ENCODE measurements around the gene FAM13A. TPM values are rescaled to one million over a fixed set of nuclear protein-coding genes. Genes with fewer than 3 reads are reported as not detected.

The FAM13A gene
- total and polyA plus RNA-seq, 2 of the 13 experiments (the other 11 are each of a cell fraction or from before 2014, with no cell fraction given), result 1.2 to 36.2 TPM

DNA sequence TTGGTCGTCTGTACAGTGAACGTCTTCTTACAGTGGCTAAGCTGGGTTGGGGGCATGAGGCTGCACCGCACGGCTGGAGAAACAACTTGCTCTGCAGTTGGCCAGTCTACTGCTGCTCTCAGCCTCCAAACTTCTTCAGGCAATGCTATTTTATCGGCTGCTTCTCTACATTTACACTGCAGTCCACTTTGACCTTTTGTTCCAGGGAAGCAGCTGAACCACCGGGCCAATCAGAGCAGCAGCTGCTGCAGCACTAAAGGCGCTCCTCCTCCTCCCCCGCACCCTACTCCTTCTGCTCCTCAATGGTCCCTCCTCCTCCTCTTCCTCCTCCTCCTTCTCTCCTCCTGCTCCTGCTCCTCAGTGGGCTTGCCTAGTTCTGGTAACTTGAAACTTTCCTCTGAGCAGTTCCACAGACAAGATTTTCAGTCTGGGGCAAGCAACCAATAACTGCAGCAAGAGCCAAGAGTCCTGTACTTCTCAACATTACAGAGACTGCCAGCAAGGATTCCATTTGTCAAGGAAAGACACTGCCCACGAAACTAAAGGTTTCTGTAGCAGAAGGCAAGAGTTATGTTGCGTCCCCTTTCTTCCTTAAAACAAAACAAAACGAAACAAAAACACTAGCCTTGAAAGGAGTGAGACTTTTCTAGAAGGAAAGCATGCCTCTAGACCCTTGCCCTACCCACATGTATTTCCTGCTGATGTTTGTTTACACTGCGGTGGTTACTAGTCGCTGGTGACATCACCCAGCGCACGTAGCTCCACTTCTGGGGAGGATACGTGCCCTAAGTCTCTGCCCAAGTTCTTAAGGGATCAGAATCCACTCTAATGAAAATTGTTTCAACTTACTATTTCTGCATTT lies 233.7 kb downstream of the FAM13A start (continued):
- TF ChIP-seq, protein P1, sequence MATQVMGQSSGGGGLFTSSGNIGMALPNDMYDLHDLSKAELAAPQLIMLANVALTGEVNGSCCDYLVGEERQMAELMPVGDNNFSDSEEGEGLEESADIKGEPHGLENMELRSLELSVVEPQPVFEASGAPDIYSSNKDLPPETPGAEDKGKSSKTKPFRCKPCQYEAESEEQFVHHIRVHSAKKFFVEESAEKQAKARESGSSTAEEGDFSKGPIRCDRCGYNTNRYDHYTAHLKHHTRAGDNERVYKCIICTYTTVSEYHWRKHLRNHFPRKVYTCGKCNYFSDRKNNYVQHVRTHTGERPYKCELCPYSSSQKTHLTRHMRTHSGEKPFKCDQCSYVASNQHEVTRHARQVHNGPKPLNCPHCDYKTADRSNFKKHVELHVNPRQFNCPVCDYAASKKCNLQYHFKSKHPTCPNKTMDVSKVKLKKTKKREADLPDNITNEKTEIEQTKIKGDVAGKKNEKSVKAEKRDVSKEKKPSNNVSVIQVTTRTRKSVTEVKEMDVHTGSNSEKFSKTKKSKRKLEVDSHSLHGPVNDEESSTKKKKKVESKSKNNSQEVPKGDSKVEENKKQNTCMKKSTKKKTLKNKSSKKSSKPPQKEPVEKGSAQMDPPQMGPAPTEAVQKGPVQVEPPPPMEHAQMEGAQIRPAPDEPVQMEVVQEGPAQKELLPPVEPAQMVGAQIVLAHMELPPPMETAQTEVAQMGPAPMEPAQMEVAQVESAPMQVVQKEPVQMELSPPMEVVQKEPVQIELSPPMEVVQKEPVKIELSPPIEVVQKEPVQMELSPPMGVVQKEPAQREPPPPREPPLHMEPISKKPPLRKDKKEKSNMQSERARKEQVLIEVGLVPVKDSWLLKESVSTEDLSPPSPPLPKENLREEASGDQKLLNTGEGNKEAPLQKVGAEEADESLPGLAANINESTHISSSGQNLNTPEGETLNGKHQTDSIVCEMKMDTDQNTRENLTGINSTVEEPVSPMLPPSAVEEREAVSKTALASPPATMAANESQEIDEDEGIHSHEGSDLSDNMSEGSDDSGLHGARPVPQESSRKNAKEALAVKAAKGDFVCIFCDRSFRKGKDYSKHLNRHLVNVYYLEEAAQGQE (IDR thresholded peaks at IDR 0.05; ENCODE audit: borderline replicate concordance in 1 of 2, low read depth in 1 of 2, low read length in 2 of 2), result peak in 1 of 2 experiments; percentile 66; a peak in 1 of 4 replicates
- TF ChIP-seq SRSF1 (optimal IDR thresholded peaks at IDR 0.05; ENCODE audit: low read depth, low read length) (no peak), MTA3 (CRISPR knock-in tag; IDR thresholded peaks at IDR 0.05) (no peak), ZSCAN22 (CRISPR knock-in tag; IDR thresholded peaks at IDR 0.05) (no peak), SRF (IDR thresholded peaks at IDR 0.05; ENCODE audit: low read depth, low read length) (no peak), ZC3H4 (CRISPR knock-in tag; IDR thresholded peaks at IDR 0.05; ENCODE audit: borderline replicate concordance) (no peak), ZBTB3 (CRISPR knock-in tag; IDR thresholded peaks at IDR 0.05; ENCODE audit: borderline replicate concordance, low read depth) (peak; percentile 18; the same call in 1 of the 2 replicates), NBN (conservative IDR thresholded peaks at IDR 0.05) (no peak), NCOA5 (CRISPR knock-in tag; IDR thresholded peaks at IDR 0.05) (no peak), ZNF703 (CRISPR knock-in tag; IDR thresholded peaks at IDR 0.05; ENCODE audit: borderline replicate concordance) (no peak), SKI (IDR thresholded peaks at IDR 0.05; ENCODE audit: partially characterized antibody) (no peak), ZNF572 (CRISPR knock-in tag; IDR thresholded peaks at IDR 0.05) (no peak), SMAD1 (CRISPR knock-in tag; IDR thresholded peaks at IDR 0.05; ENCODE audit: borderline replicate concordance, low read depth) (0 out of 2 replicates have a peak, but pooled peaks have one; percentile 41), ZNF432 (CRISPR knock-in tag; IDR thresholded peaks at IDR 0.05; ENCODE audit: borderline replicate concordance) (no peak), AGO2 (optimal IDR thresholded peaks at IDR 0.05; ENCODE audit: low read depth, low read length) (no peak)
- TF ChIP-seq, protein P2, sequence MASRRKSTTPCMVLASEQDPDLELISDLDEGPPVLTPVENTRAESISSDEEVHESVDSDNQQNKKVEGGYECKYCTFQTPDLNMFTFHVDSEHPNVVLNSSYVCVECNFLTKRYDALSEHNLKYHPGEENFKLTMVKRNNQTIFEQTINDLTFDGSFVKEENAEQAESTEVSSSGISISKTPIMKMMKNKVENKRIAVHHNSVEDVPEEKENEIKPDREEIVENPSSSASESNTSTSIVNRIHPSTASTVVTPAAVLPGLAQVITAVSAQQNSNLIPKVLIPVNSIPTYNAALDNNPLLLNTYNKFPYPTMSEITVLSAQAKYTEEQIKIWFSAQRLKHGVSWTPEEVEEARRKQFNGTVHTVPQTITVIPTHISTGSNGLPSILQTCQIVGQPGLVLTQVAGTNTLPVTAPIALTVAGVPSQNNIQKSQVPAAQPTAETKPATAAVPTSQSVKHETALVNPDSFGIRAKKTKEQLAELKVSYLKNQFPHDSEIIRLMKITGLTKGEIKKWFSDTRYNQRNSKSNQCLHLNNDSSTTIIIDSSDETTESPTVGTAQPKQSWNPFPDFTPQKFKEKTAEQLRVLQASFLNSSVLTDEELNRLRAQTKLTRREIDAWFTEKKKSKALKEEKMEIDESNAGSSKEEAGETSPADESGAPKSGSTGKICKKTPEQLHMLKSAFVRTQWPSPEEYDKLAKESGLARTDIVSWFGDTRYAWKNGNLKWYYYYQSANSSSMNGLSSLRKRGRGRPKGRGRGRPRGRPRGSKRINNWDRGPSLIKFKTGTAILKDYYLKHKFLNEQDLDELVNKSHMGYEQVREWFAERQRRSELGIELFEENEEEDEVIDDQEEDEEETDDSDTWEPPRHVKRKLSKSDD (CRISPR knock-in tag; IDR thresholded peaks at IDR 0.05; ENCODE audit: low read depth), result peak; percentile 77; the same call in 1 of the 2 replicates
- TF ChIP-seq, protein P3, sequence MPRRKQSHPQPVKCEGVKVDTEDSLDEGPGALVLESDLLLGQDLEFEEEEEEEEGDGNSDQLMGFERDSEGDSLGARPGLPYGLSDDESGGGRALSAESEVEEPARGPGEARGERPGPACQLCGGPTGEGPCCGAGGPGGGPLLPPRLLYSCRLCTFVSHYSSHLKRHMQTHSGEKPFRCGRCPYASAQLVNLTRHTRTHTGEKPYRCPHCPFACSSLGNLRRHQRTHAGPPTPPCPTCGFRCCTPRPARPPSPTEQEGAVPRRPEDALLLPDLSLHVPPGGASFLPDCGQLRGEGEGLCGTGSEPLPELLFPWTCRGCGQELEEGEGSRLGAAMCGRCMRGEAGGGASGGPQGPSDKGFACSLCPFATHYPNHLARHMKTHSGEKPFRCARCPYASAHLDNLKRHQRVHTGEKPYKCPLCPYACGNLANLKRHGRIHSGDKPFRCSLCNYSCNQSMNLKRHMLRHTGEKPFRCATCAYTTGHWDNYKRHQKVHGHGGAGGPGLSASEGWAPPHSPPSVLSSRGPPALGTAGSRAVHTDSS (CRISPR knock-in tag; conservative IDR thresholded peaks at IDR 0.05), result no peak
- TF ChIP-seq, protein P4, sequence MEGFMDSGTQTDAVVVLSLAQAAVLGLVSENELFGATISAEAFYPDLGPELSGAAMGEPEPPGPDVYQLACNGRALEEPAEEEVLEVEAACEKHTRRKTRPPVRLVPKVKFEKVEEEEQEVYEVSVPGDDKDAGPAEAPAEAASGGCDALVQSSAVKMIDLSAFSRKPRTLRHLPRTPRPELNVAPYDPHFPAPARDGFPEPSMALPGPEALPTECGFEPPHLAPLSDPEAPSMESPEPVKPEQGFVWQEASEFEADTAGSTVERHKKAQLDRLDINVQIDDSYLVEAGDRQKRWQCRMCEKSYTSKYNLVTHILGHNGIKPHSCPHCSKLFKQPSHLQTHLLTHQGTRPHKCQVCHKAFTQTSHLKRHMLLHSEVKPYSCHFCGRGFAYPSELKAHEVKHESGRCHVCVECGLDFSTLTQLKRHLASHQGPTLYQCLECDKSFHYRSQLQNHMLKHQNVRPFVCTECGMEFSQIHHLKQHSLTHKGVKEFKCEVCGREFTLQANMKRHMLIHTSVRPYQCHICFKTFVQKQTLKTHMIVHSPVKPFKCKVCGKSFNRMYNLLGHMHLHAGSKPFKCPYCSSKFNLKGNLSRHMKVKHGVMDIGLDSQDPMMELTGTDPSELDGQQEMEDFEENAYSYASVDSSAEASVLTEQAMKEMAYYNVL (CRISPR knock-in tag; IDR thresholded peaks at IDR 0.05; ENCODE audit: borderline replicate concordance), result 0 out of 2 replicates have a peak, but pooled peaks have one; percentile 28
